Keratinocyte (primary cell): ENCODE results near the gene HERC2. TPM values are rescaled to one million over a fixed set of nuclear protein-coding genes. Genes with fewer than 3 reads are reported as not detected.

ENCODE experiments used
- DNase-seq: peaks from one replicate; pipeline ENCODE4 v3.0.0-alpha.2; 2011; ENCODE audit warnings: low read depth, missing footprints, low spot score
- FAIRE-seq: peaks from 2 replicates; lab custom pipeline; 2011; peaks lifted over from hg19 to GRCh38; lab: Jason Lieb, UNC
- H2AFZ ChIP-seq: 2 replicates; pipeline ENCODE4 v1.6.0; 2012; ENCODE audit warnings: low read length, control low read depth, inconsistent platforms; ENCODE audit not compliant: control insufficient read depth
- H3K27ac ChIP-seq: 2 replicates; pipeline ENCODE4 v1.5.1; 2011; ENCODE audit warnings: low read length; ENCODE audit not compliant: control insufficient read depth, insufficient read depth
- H3K27me3 ChIP-seq: 3 replicates; pipeline ENCODE4 v1.6.0; 2011; ENCODE audit warnings: low read length; ENCODE audit not compliant: control insufficient read depth, insufficient read depth; ENCODE audit errors: extremely low read depth
- H3K36me3 ChIP-seq, 2 experiments: 2 replicates in 1 of 2; 3 replicates in 1 of 2; pipeline ENCODE4 v1.5.1; 2011; ENCODE audit warnings: low read length in 2 of 2, mild to moderate bottlenecking in 1 of 2; ENCODE audit not compliant: control insufficient read depth in 2 of 2, insufficient read depth in 2 of 2; ENCODE audit errors: extremely low read depth in 1 of 2
- H3K4me1 ChIP-seq: 3 replicates; pipeline ENCODE4 v1.5.1; 2011; ENCODE audit warnings: low read length; ENCODE audit not compliant: control insufficient read depth, insufficient read depth; ENCODE audit errors: extremely low read depth
- H3K4me2 ChIP-seq: 3 replicates; pipeline ENCODE4 v1.6.0; 2011; ENCODE audit warnings: low read depth, low read length; ENCODE audit not compliant: control insufficient read depth, insufficient read depth; ENCODE audit errors: extremely low read depth
- H3K4me3 ChIP-seq, 3 experiments: fragments of 200-600 bp in 1 of 3; sonication (generic) in 1 of 3; 2 replicates in 2 of 3; 3 replicates in 1 of 3; pipeline ENCODE4 v1.5.1; 2011 to 2016; ENCODE audit warnings: low read length in 3 of 3, mild to moderate bottlenecking in 3 of 3, control low read depth in 2 of 3, inconsistent platforms in 1 of 3, low read depth in 1 of 3, mixed read lengths in 1 of 3, mixed run types in 1 of 3, moderate library complexity in 1 of 3; ENCODE audit not compliant: control insufficient read depth in 2 of 3, insufficient read depth in 2 of 3; ENCODE audit errors: extremely low read depth in 1 of 3
- H3K79me2 ChIP-seq: 2 replicates; pipeline ENCODE4 v1.6.0; 2012; ENCODE audit warnings: low read length; ENCODE audit not compliant: control insufficient read depth, insufficient read depth
- H3K9ac ChIP-seq: 3 replicates; pipeline ENCODE4 v1.6.0; 2011; ENCODE audit warnings: low read length; ENCODE audit not compliant: control insufficient read depth, insufficient read depth; ENCODE audit errors: extremely low read depth
- H3K9me1 ChIP-seq: 3 replicates; pipeline ENCODE4 v1.6.0; 2011; ENCODE audit warnings: low read length; ENCODE audit not compliant: control insufficient read depth, insufficient read depth; ENCODE audit errors: extremely low read depth
- H3K9me3 ChIP-seq: 2 replicates; pipeline ENCODE4 v1.5.1; 2012; ENCODE audit warnings: low read depth, low read length; ENCODE audit not compliant: control insufficient read depth
- H4K20me1 ChIP-seq: 3 replicates; pipeline ENCODE4 v1.6.0; 2011; ENCODE audit warnings: low read length; ENCODE audit not compliant: control insufficient read depth, insufficient read depth; ENCODE audit errors: extremely low read depth
- EZH2 ChIP-seq: IDR thresholded peaks from one replicate; pipeline ENCODE4 v1.6.1; 2012; ENCODE audit warnings: inconsistent platforms, mild to moderate bottlenecking, low read length, moderate library complexity
- dilution Hi-C: fragments of 300-500 bp; cut with MboI; formaldehyde crosslinking; loops from one replicate; pipeline ENCODE4 v1.7.0; 2020; ENCODE audit warnings: low sequenced_read_pairs; ENCODE audit not compliant: extremely low pct_ligation_motif_present
- polyA plus RNA-seq, 5 experiments: library from polyadenylated mRNA; depleted of rRNA in 3 of 5; stranded (reverse) in 3 of 5; stranded (forward) in 1 of 5; unstranded in 1 of 5; fragments of >200 nt; gene quantifications; 1 replicate in 1 of 5; 2 replicates in 3 of 5; 3 replicates in 1 of 5; pipeline versions ENCODE4 v1.2.1 to v1.2.3, GENCODE V29; 2011 to 2012; ENCODE audit warnings: missing spikeins in 2 of 5, low read depth in 1 of 5, low replicate concordance in 1 of 5
- TF ChIP-seq, protein P1 (sequence below), 3 experiments: IDR thresholded peaks in 1 of 3; conservative IDR thresholded peaks in 1 of 3; optimal IDR thresholded peaks in 1 of 3; 2 replicates in 2 of 3; 3 replicates in 1 of 3; pipeline versions ENCODE3 to v1.5.1; 2011; ENCODE audit warnings: low read length in 3 of 3, mild to moderate bottlenecking in 3 of 3, moderate library complexity in 2 of 3, control low read depth in 1 of 3, inconsistent platforms in 1 of 3; ENCODE audit not compliant: insufficient read depth in 2 of 3; ENCODE audit errors: extremely low read depth in 1 of 3

Gene HERC2
- polyA plus RNA-seq, 1 donor (not counting 4 experiments of a cell fraction or from before 2014, with no cell fraction given) = 12.4 TPM

GRCh38 chr15:28091313-28091712 is 230.7 kb downstream of the HERC2 start:
- TF ChIP-seq, protein P1, sequence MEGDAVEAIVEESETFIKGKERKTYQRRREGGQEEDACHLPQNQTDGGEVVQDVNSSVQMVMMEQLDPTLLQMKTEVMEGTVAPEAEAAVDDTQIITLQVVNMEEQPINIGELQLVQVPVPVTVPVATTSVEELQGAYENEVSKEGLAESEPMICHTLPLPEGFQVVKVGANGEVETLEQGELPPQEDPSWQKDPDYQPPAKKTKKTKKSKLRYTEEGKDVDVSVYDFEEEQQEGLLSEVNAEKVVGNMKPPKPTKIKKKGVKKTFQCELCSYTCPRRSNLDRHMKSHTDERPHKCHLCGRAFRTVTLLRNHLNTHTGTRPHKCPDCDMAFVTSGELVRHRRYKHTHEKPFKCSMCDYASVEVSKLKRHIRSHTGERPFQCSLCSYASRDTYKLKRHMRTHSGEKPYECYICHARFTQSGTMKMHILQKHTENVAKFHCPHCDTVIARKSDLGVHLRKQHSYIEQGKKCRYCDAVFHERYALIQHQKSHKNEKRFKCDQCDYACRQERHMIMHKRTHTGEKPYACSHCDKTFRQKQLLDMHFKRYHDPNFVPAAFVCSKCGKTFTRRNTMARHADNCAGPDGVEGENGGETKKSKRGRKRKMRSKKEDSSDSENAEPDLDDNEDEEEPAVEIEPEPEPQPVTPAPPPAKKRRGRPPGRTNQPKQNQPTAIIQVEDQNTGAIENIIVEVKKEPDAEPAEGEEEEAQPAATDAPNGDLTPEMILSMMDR (optimal IDR thresholded peaks at IDR 0.05 in 1 of 3, IDR thresholded peaks at IDR 0.05 in 1 of 3, conservative IDR thresholded peaks at IDR 0.05 in 1 of 3; ENCODE audit: extremely low read depth in 1 of 3, insufficient read depth in 2 of 3, low read length in 3 of 3) = no peak
- TF ChIP-seq EZH2 = no peak
- Histone ChIP-seq H3K4me1 (peaks cover 5% of the 10 kb centered on the region), H4K20me1 (no peaks in the 10 kb centered on the region), H3K9me1 (no peaks in the 10 kb centered on the region), H3K27ac (no peak overlapping the region), H3K4me2 (no peak overlapping the region), H2AFZ (no peak overlapping the region), H3K36me3 (no peaks in the 10 kb centered on the region), H3K79me2 (no peaks in the 10 kb centered on the region), H3K27me3 (peaks cover 27% of the 10 kb centered on the region), H3K4me3 (no peak overlapping the region), H3K9ac (no peak overlapping the region), H3K9me3 (no peaks in the 10 kb centered on the region)
- no peak for FAIRE-seq
- dilution Hi-C loops = no loop called here
- no peak for DNase-seq

GRCh38 chr15:28086175-28086703 is 235.7 kb downstream of the HERC2 start:
- Histone ChIP-seq H3K27me3 (no peaks in the 10 kb centered on the region), H4K20me1 (no peaks in the 10 kb centered on the region), H3K9me3 (no peaks in the 10 kb centered on the region), H3K27ac (no peak overlapping the region), H3K9me1 (no peaks in the 10 kb centered on the region), H2AFZ (no peak overlapping the region), H3K4me3 (no peak overlapping the region), H3K4me1 (no peaks in the 10 kb centered on the region), H3K79me2 (no peaks in the 10 kb centered on the region), H3K4me2 (no peak overlapping the region), H3K9ac (no peak overlapping the region), H3K36me3 (no peaks in the 10 kb centered on the region)
- dilution Hi-C loops = no loop called here
- DNase-seq (no peak), FAIRE-seq (peak; percentile 65)
- TF ChIP-seq, protein P1 (optimal IDR thresholded peaks at IDR 0.05 in 1 of 3, IDR thresholded peaks at IDR 0.05 in 1 of 3, conservative IDR thresholded peaks at IDR 0.05 in 1 of 3; ENCODE audit: extremely low read depth in 1 of 3, insufficient read depth in 2 of 3, low read length in 3 of 3) = peak; percentile 77 to 86 (median 83)
- TF ChIP-seq EZH2 = no peak
